CD14-positive monocyte (primary cell): Measurements from ENCODE around the gene PLAU. TPM values are rescaled to one million over a fixed set of nuclear protein-coding genes. Genes with fewer than 3 reads are reported as not detected.
A peak's percentile ranks its signal among the peaks of the same experiment; 100 is the strongest.

Source experiments
- DNase-seq, 3 donors: peaks; one replicate each; pipeline ENCODE4 v3.0.0-alpha.2; 2011 to 2022
- H2AFZ ChIP-seq: 2 replicates; pipeline ENCODE4 v1.6.0; 2012; ENCODE audit warnings: mild to moderate bottlenecking, low read depth, low read length, inconsistent platforms; ENCODE audit not compliant: insufficient read depth, poor library complexity, severe bottlenecking
- H3K27ac ChIP-seq, 2 donors: 1 replicate in 1 of 2; 2 replicates in 1 of 2; pipeline ENCODE4 v1.5.1; 2012 to 2013; ENCODE audit warnings: low read length in 2 of 2, control low read depth in 1 of 2, inconsistent platforms in 1 of 2, low read depth in 1 of 2, mild to moderate bottlenecking in 1 of 2
- H3K27me3 ChIP-seq, 2 donors: one replicate each; pipeline versions ENCODE4 v1.6.0 to v1.6.1; 2011 to 2013; ENCODE audit warnings: low read length in 2 of 2; ENCODE audit not compliant: control insufficient read depth in 2 of 2, insufficient read depth in 2 of 2
- H3K36me3 ChIP-seq, 2 donors: replicated peaks in 1 of 2; 1 replicate in 1 of 2; 2 replicates in 1 of 2; pipeline versions ENCODE4 v1.5.1 to v1.6.1; 2012 to 2013; ENCODE audit warnings: low read length in 2 of 2, control low read depth in 1 of 2, inconsistent platforms in 1 of 2, mild to moderate bottlenecking in 1 of 2; ENCODE audit not compliant: insufficient read depth in 2 of 2, control insufficient read depth in 1 of 2
- H3K4me1 ChIP-seq, 2 donors: 1 replicate in 1 of 2; 2 replicates in 1 of 2; pipeline versions ENCODE4 v1.5.1 to v1.6.1; 2012 to 2013; ENCODE audit warnings: low read length in 2 of 2, control low read depth in 1 of 2, inconsistent platforms in 1 of 2, mild to moderate bottlenecking in 1 of 2, moderate library complexity in 1 of 2; ENCODE audit not compliant: insufficient read depth in 2 of 2, control insufficient read depth in 1 of 2
- H3K4me2 ChIP-seq: replicated peaks from 2 replicates; pipeline ENCODE3; 2012; ENCODE audit warnings: low read length, moderate library complexity, mild to moderate bottlenecking; ENCODE audit not compliant: poor library complexity, severe bottlenecking; ENCODE audit errors: extremely low read depth
- H3K4me3 ChIP-seq, 3 experiments: fragments of 200-600 bp in 1 of 3; sonication (generic) in 1 of 3; replicated peaks in 1 of 3; 1 replicate in 2 of 3; 2 replicates in 1 of 3; pipeline ENCODE4 v1.5.1; 2011 to 2013; ENCODE audit warnings: low read length in 3 of 3, mild to moderate bottlenecking in 3 of 3, control low read depth in 2 of 3, low read depth in 2 of 3, inconsistent platforms in 1 of 3, moderate library complexity in 1 of 3
- H3K79me2 ChIP-seq: 2 replicates; pipeline ENCODE4 v1.6.0; 2012; ENCODE audit warnings: mild to moderate bottlenecking, control low read depth, inconsistent platforms, low read length, moderate library complexity; ENCODE audit not compliant: insufficient read depth
- H3K9ac ChIP-seq: 2 replicates; pipeline ENCODE4 v1.6.0; 2017; ENCODE audit warnings: low read length, mild to moderate bottlenecking; ENCODE audit not compliant: insufficient read depth, poor library complexity, severe bottlenecking
- H3K9me3 ChIP-seq, 2 donors: replicated peaks in 1 of 2; 1 replicate in 1 of 2; 2 replicates in 1 of 2; pipeline versions ENCODE4 v1.5.1 to v1.6.1; 2012 to 2013; ENCODE audit warnings: low read length in 2 of 2, control low read depth in 1 of 2; ENCODE audit not compliant: control insufficient read depth in 1 of 2, insufficient read depth in 1 of 2
- H4K20me1 ChIP-seq: 2 replicates; pipeline ENCODE4 v1.6.0; 2012; ENCODE audit warnings: mild to moderate bottlenecking, low read length, control low read depth, moderate library complexity; ENCODE audit not compliant: insufficient read depth
- H3K27ac Mint-ChIP-seq, 7 donors: one replicate each; pipeline ENCODE4 v1.8.0; 2020; ENCODE audit warnings: mild to moderate bottlenecking in 7 of 7, mixed read lengths in 7 of 7, moderate library complexity in 6 of 7, inconsistent platforms in 2 of 7
- H3K27me3 Mint-ChIP-seq, 3 donors: one replicate each; pipeline ENCODE4 v1.8.0; 2021 to 2022; ENCODE audit warnings: low read depth in 3 of 3, mild to moderate bottlenecking in 3 of 3, mixed read lengths in 3 of 3, moderate library complexity in 3 of 3, inconsistent platforms in 1 of 3
- H3K36me3 Mint-ChIP-seq, 2 donors: one replicate each; pipeline ENCODE4 v1.8.0; 2020; ENCODE audit warnings: mixed read lengths in 2 of 2, inconsistent platforms in 1 of 2, mild to moderate bottlenecking in 1 of 2
- H3K4me1 Mint-ChIP-seq: one replicate; pipeline ENCODE4 v1.8.0; 2020; ENCODE audit warnings: mild to moderate bottlenecking, mixed read lengths
- H3K4me3 Mint-ChIP-seq, 2 donors: one replicate each; pipeline ENCODE4 v1.8.0; 2020; ENCODE audit warnings: mild to moderate bottlenecking in 2 of 2, mixed read lengths in 2 of 2, moderate library complexity in 1 of 2
- H3K9me3 Mint-ChIP-seq, 7 donors: one replicate each; pipeline ENCODE4 v1.8.0; 2020 to 2022; ENCODE audit warnings: mixed read lengths in 7 of 7, mild to moderate bottlenecking in 6 of 7, moderate library complexity in 6 of 7, inconsistent platforms in 2 of 7
- CTCF ChIP-seq: fragments of 200-600 bp; IDR thresholded peaks from one replicate; pipeline ENCODE4 v1.8.0; 2022; ENCODE audit warnings: antibody characterized with exemption, mild to moderate bottlenecking
- WGBS: methylation state at CpG from one replicate; pipeline ENCODE4 v1.1.5; 2013; ENCODE audit warnings: missing lambda C conversion rate; ENCODE audit not compliant: insufficient coverage; 5-methylcytosine and 5-hydroxymethylcytosine counted together
- intact Hi-C, 2 donors: fragments of 100-400 bp; cut with micrococcal nuclease; formaldehyde crosslinking; loops; one replicate each; pipeline versions ENCODE4 v1.15.0 to v1.15.1; 2023
- polyA plus RNA-seq, 3 donors: library from polyadenylated mRNA; depleted of rRNA in 1 of 3; unstranded in 2 of 3; stranded (reverse) in 1 of 3; fragments of 300-500 nt in 2 of 3; fragments of >200 nt in 1 of 3; fragmentation: Illumina TruSeq in 2 of 3; gene quantifications; 1 replicate in 2 of 3; 2 replicates in 1 of 3; pipeline ENCODE4 v1.2.3, GENCODE V29; 2012 to 2021

PLAU gene
- polyA plus RNA-seq, 3 donors, result 0.16 to 1.5 (median 0.43) TPM

- Mint-ChIP-seq H3K9me3 (no peaks in the 10 kb centered on the region), H3K27ac (peak overlapping the region in 3 of 7 donors; percentile 35 to 74 (median 59)), H3K4me1 (peaks cover 50% of the 10 kb centered on the region), H3K4me3 (peak overlapping the region; percentile 73 to 84), H3K36me3 (peaks cover 37 to 44% of the 10 kb centered on the region in 2 donors), H3K27me3 (peaks cover 0 to 3% (median 1%) of the 10 kb centered on the region in 3 donors)
- H3K27ac ChIP-seq, result no peak overlapping the region
- peaks cover 25 to 42% of the 10 kb centered on the region in 2 donors for H3K4me1 ChIP-seq
- H3K27me3 ChIP-seq, result no peaks in the 10 kb centered on the region
- no peaks in the 10 kb centered on the region for H3K9me3 ChIP-seq
- H3K4me2 ChIP-seq, result peak overlapping the region; percentile 72
- peaks cover 39% of the 10 kb centered on the region for H4K20me1 ChIP-seq
- H3K36me3 ChIP-seq, result peaks cover 20 to 46% of the 10 kb centered on the region in 2 donors
- no peak overlapping the region for H2AFZ ChIP-seq
- no peak for DNase-seq
- peak overlapping the region; percentile 4 to 88 (median 82) for H3K4me3 ChIP-seq
- no peak for TF ChIP-seq CTCF
- WGBS, result 54% methylated on average over 6 of the region's 33 CpGs
- H3K9ac ChIP-seq, result peak overlapping the region; percentile 10
- H3K79me2 ChIP-seq, result peaks cover 56% of the 10 kb centered on the region
- intact Hi-C loops, result no loop called here
Measured at GRCh38 chr10:73873142-73873837, 37.6 kb upstream of the PLAU start.

- DNase-seq, result no peak
- peaks cover 0 to 3% (median 1%) of the 10 kb centered on the region in 3 donors for H3K27me3 Mint-ChIP-seq
- peak overlapping the region; percentile 27 for H2AFZ ChIP-seq
- no peaks in the 10 kb centered on the region for H3K27me3 ChIP-seq
- H3K9me3 ChIP-seq, result no peaks in the 10 kb centered on the region
- H3K36me3 Mint-ChIP-seq, result peaks cover 33 to 39% of the 10 kb centered on the region in 2 donors
- no peak overlapping the region for H3K27ac ChIP-seq
- peaks cover 45% of the 10 kb centered on the region for H3K4me1 Mint-ChIP-seq
- no peak for TF ChIP-seq CTCF
- WGBS, result 0% methylated on average over 26 of the region's 39 CpGs
- intact Hi-C loops, result no loop called here
- H3K4me3 ChIP-seq, result peak overlapping the region; percentile 28 to 88 (median 82)
- peaks cover 19 to 41% of the 10 kb centered on the region in 2 donors for H3K36me3 ChIP-seq
- peak overlapping the region in 1 of 7 donors; percentile 45 for H3K27ac Mint-ChIP-seq
- H3K4me3 Mint-ChIP-seq, result peak overlapping the region; percentile 42 to 53
- peaks cover 35% of the 10 kb centered on the region for H4K20me1 ChIP-seq
- peaks cover 20 to 37% of the 10 kb centered on the region in 2 donors for H3K4me1 ChIP-seq
- peaks cover 51% of the 10 kb centered on the region for H3K79me2 ChIP-seq
- H3K9me3 Mint-ChIP-seq, result no peaks in the 10 kb centered on the region
- peak overlapping the region; percentile 54 for H3K9ac ChIP-seq
- H3K4me2 ChIP-seq, result peak overlapping the region; percentile 72
Measured at GRCh38 chr10:73873838-73874215, 37.1 kb upstream of the PLAU start.
